ENCODE measurements around the gene SLC41A2.
"Not testable (repeated sequence)": the region's sequence is repeated elsewhere in the genome, so short reads cannot be mapped to it uniquely, and the experiment has no call there.

Gene SLC41A2

GRCh38 chr12:104963757-104964156, 5.7 kb upstream of the SLC41A2 start:
- DNase-seq, result no peak

- DNase-seq, result no peak
Observed at GRCh38 chr12:104960464-104960863, 2.4 kb upstream of the SLC41A2 start.

GRCh38 chr12:104959335-104959841, 1.3 kb upstream of the SLC41A2 start:
- DNase-seq, result no peak

- DNase-seq, result no peak
Observed at GRCh38 chr12:104958805-104959334, 780 bp upstream of the SLC41A2 start.

GRCh38 chr12:104957719-104958000, 430 bp downstream of the SLC41A2 start:
- no peak for DNase-seq

GRCh38 chr12:104956870-104957718, 996 bp downstream of the SLC41A2 start:
- no peak for DNase-seq

GRCh38 chr12:104955703-104956102, 2.4 kb downstream of the SLC41A2 start:
- no peak for DNase-seq

- DNase-seq, result no peak
Observed at GRCh38 chr12:104953323-104953722, 4.8 kb downstream of the SLC41A2 start.

- DNase-seq, result no peak
Observed at GRCh38 chr12:104952816-104953215, 5.3 kb downstream of the SLC41A2 start.

GRCh38 chr12:104951759-104952509, 6.2 kb downstream of the SLC41A2 start:
- no peak for DNase-seq

GRCh38 chr12:104948716-104949115, 9.4 kb downstream of the SLC41A2 start:
- DNase-seq, result not testable (repeated sequence)

GRCh38 chr12:104944252-104944651, 13.8 kb downstream of the SLC41A2 start:
- no peak for DNase-seq

GRCh38 chr12:104943401-104943800, 14.7 kb downstream of the SLC41A2 start:
- not testable (repeated sequence) for DNase-seq

GRCh38 chr12:104942075-104942474, 16.0 kb downstream of the SLC41A2 start:
- DNase-seq, result no peak

- DNase-seq, result no peak
Observed at GRCh38 chr12:104941454-104941853, 16.6 kb downstream of the SLC41A2 start.

GRCh38 chr12:104939089-104939488, 19.0 kb downstream of the SLC41A2 start:
- no peak for DNase-seq

- no peak for DNase-seq
Observed at GRCh38 chr12:104938371-104938770, 19.7 kb downstream of the SLC41A2 start.

GRCh38 chr12:104935886-104936285, 22.2 kb downstream of the SLC41A2 start:
- DNase-seq, result no peak

- DNase-seq, result no peak
Observed at GRCh38 chr12:104933778-104934177, 24.3 kb downstream of the SLC41A2 start.

GRCh38 chr12:104933128-104933527, 25.0 kb downstream of the SLC41A2 start:
- DNase-seq, result no peak

GRCh38 chr12:104930388-104931326, 27.4 kb downstream of the SLC41A2 start:
- no peak for DNase-seq

GRCh38 chr12:104929977-104930376, 28.1 kb downstream of the SLC41A2 start:
- no peak for DNase-seq

- DNase-seq, result no peak
Observed at GRCh38 chr12:104929368-104929767, 28.7 kb downstream of the SLC41A2 start.

Data from amniotic stem cell (primary cell).